Measurements from ENCODE around the gene FKBP14. TPM values are rescaled to one million over a fixed set of nuclear protein-coding genes. Genes with fewer than 3 reads are reported as not detected.
A peak's percentile ranks its signal among the peaks of the same experiment; 100 is the strongest.

FKBP14 gene, protein sequence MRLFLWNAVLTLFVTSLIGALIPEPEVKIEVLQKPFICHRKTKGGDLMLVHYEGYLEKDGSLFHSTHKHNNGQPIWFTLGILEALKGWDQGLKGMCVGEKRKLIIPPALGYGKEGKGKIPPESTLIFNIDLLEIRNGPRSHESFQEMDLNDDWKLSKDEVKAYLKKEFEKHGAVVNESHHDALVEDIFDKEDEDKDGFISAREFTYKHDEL
- total RNA-seq, result 10 to 100 TPM; 26.7 to 32.6 TPM
- polyA plus RNA-seq (ENCODE audit: insufficient read length in 6 of 6), result 10 to 100 TPM; 27.1 to 38.9 (median 33.0) TPM
- long read RNA-seq, donor 1, full-length matches to known transcripts, result 14 of 14 reads
- long read RNA-seq, donor 1, partial matches to known transcripts, result 0 of 14 reads
- long read RNA-seq, donor 1, other reads (novel, unspliced or antisense), result 0 of 14 reads
- long read RNA-seq, donor 2, full-length matches to known transcripts, result 8 of 13 reads
- long read RNA-seq, donor 2, partial matches to known transcripts, result 5 of 13 reads
- long read RNA-seq, donor 2, other reads (novel, unspliced or antisense), result 0 of 13 reads
- long read RNA-seq, donor 3, full-length matches to known transcripts, result 3 of 3 reads
- long read RNA-seq, donor 3, partial matches to known transcripts, result 0 of 3 reads
- long read RNA-seq, donor 3, other reads (novel, unspliced or antisense), result 0 of 3 reads
- long read RNA-seq, donor 4, full-length matches to known transcripts, result 15 of 17 reads
- long read RNA-seq, donor 4, partial matches to known transcripts, result 1 of 17 reads
- long read RNA-seq, donor 4, other reads (novel, unspliced or antisense), result 1 of 17 reads
- long read RNA-seq, donor 5, full-length matches to known transcripts, result 6 of 6 reads
- long read RNA-seq, donor 5, partial matches to known transcripts, result 0 of 6 reads
- long read RNA-seq, donor 5, other reads (novel, unspliced or antisense), result 0 of 6 reads
- long read RNA-seq, donor 6, full-length matches to known transcripts, result 5 of 5 reads
- long read RNA-seq, donor 6, partial matches to known transcripts, result 0 of 5 reads
- long read RNA-seq, donor 6, other reads (novel, unspliced or antisense), result 0 of 5 reads
- long read RNA-seq, donor 7, full-length matches to known transcripts, result 9 of 9 reads
- long read RNA-seq, donor 7, partial matches to known transcripts, result 0 of 9 reads
- long read RNA-seq, donor 7, other reads (novel, unspliced or antisense), result 0 of 9 reads
- long read RNA-seq, donor 8, full-length matches to known transcripts, result 12 of 12 reads
- long read RNA-seq, donor 8, partial matches to known transcripts, result 0 of 12 reads
- long read RNA-seq, donor 8, other reads (novel, unspliced or antisense), result 0 of 12 reads
- long read RNA-seq, donor 9, result 0 reads
- long read RNA-seq, donor 10, full-length matches to known transcripts, result 4 of 4 reads
- long read RNA-seq, donor 10, partial matches to known transcripts, result 0 of 4 reads
- long read RNA-seq, donor 10, other reads (novel, unspliced or antisense), result 0 of 4 reads
- long read RNA-seq, donor 11, full-length matches to known transcripts, result 4 of 4 reads
- long read RNA-seq, donor 11, partial matches to known transcripts, result 0 of 4 reads
- long read RNA-seq, donor 11, other reads (novel, unspliced or antisense), result 0 of 4 reads
- long read RNA-seq, donor 12, full-length matches to known transcripts, result 10 of 10 reads
- long read RNA-seq, donor 12, partial matches to known transcripts, result 0 of 10 reads
- long read RNA-seq, donor 12, other reads (novel, unspliced or antisense), result 0 of 10 reads

DNA sequence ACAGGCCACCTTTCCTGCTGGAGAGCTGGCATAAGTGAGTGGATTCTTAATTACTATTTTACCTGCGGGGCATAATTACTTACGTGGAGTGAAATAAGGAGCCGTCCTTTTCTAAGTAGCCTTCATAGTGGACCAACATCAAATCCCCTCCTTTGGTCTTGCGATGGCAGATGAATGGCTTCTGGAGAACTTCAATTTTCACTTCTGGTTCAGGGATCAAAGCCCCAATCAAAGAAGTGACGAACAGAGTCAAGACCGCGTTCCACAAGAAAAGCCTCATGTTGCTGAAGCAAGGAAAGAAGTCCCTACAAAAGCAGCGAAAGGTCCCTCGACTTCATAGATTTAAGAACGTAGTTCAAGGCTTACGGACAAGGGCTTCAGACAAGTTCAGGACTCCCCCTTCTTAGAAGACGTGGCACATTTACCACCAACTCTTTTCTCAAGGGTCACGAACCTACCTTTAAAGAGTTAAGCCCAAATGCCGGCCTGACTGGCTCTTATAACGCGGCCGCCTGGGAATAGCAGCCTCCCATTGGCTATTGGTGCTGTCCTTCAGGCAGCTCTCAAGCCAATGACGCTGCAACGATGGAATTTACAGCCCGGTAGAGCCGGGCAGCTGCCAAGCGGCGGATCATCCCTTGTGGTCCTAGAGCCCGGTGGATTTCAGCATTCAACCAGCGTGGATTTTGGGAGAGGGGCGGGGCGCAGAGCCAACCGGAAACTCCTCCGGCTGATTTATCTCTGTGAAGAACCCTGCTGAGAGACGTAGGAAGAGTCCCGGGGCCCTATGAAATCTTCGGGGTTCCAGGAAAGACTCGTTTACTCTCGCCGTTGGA, at the start of gene FKBP14:
Gene FKBP14 (minus strand): TSS at position 474 of the 836 bp plus-strand sequence. CDS start 194 bp downstream, at position 280.
- TF ChIP-seq, protein P1, sequence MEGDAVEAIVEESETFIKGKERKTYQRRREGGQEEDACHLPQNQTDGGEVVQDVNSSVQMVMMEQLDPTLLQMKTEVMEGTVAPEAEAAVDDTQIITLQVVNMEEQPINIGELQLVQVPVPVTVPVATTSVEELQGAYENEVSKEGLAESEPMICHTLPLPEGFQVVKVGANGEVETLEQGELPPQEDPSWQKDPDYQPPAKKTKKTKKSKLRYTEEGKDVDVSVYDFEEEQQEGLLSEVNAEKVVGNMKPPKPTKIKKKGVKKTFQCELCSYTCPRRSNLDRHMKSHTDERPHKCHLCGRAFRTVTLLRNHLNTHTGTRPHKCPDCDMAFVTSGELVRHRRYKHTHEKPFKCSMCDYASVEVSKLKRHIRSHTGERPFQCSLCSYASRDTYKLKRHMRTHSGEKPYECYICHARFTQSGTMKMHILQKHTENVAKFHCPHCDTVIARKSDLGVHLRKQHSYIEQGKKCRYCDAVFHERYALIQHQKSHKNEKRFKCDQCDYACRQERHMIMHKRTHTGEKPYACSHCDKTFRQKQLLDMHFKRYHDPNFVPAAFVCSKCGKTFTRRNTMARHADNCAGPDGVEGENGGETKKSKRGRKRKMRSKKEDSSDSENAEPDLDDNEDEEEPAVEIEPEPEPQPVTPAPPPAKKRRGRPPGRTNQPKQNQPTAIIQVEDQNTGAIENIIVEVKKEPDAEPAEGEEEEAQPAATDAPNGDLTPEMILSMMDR (IDR thresholded peaks at IDR 0.05), result peak in 1 of 2 donors; percentile 17
- intact Hi-C loops (cut with DNase I), result no loop called here
- ATAC-seq, result peak; percentile 89

DNA sequence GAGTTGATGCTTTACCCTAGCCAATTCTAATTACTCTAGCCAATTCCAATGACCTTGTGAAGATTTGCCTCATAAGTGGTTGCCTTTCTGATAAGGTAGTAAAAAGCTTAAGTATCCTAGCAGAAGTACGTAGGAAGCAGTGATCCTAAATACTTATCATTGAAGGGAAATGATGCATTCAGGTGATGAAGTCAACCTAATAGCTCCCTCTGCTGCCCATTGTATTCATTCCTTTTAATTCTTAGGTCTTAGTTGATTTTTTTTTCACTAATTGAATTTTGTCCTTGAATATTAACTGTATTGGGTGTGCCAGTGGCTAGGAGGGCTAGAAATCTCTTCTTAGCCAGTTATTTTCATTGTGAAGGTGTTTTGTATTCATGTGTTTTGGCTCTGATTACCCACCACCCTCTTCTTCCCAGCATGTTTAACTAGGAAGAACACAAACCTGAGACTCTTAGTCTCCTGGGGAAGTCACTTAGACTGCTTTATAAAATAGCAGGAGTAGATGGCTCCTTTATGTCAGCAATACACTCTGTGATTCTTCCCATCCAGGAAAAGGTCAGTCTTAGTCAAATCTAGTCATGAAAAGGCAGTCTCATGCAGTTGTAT, 48.0 kb upstream of the FKBP14 start:
- intact Hi-C loops (cut with DNase I), result no loop called here
- no peaks in the 10 kb centered on the region for H3K9me3 ChIP-seq
- H3K36me3 ChIP-seq, result peaks cover 0 to 22% of the 10 kb centered on the region in 2 donors
- no peak for DNase-seq
- no peak overlapping the region for H3K4me3 ChIP-seq
- no peak overlapping the region for H3K27ac ChIP-seq
- TF ChIP-seq, protein P1 (IDR thresholded peaks at IDR 0.05), result peak in 1 of 2 donors; percentile 24
- no peaks in the 10 kb centered on the region for H3K27me3 ChIP-seq
- H3K4me1 ChIP-seq, result no peaks in the 10 kb centered on the region
- ATAC-seq, result peak; percentile 71

More for the DNA sequence above, at the start of gene FKBP14:
- no peaks in the 10 kb centered on the region for H3K9me3 ChIP-seq
- no peaks in the 10 kb centered on the region for H3K27me3 ChIP-seq
- H3K4me1 ChIP-seq, result peaks cover 16 to 45% of the 10 kb centered on the region in 2 donors
- H3K4me3 ChIP-seq, result peak within 1 kb of the TSS; percentile 91 to 96
- peak within 1 kb of the TSS; percentile 89 to 90 for H3K27ac ChIP-seq
- H3K36me3 ChIP-seq, result no peaks in the 10 kb centered on the region
- peak; percentile 93 to 99 (median 98) for DNase-seq

DNA sequence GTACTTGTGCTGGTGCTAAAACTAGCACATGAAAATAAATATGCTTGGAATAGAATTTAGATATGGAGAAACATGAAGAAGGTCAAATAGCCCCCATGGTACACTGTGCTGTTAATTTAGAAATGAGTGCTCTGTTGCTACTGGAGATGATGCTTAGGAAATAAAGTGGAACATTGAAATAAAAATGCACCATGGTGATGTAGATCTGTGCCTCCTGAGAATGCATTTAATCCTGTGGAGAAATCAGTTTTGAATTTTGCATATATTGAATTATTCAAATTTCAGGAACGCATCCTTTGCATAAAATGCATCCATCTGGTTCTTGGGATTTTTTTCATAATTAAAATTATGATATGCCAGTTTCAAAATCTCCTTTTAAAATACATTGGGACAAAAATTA, 46.2 kb upstream of the FKBP14 start:
- H3K4me3 ChIP-seq, result no peak overlapping the region
- no peaks in the 10 kb centered on the region for H3K9me3 ChIP-seq
- DNase-seq, result no peak
- no peak for ATAC-seq
- H3K4me1 ChIP-seq, result peaks cover 3 to 6% of the 10 kb centered on the region in 2 donors
- H3K27me3 ChIP-seq, result no peaks in the 10 kb centered on the region
- no peak overlapping the region for H3K27ac ChIP-seq
- intact Hi-C loops (cut with DNase I), result no loop called here
- TF ChIP-seq, protein P1 (IDR thresholded peaks at IDR 0.05), result no peak
- peaks cover 0 to 10% of the 10 kb centered on the region in 2 donors for H3K36me3 ChIP-seq
